Activated CD8-positive, alpha-beta memory T cell treated with anti-CD3 and anti-CD28 coated beads for 4 hours (primary cell): Measurements from ENCODE around the gene HIGD2A.

Experiments used
- DNase-seq, 2 donors: peaks; one replicate each; pipeline ENCODE4 v3.0.0-alpha.2; 2020; ENCODE audit warnings: low read depth in 2 of 2

Gene HIGD2A

GRCh38 chr5:176415952-176416924, 27.7 kb downstream of the HIGD2A start, which contains the start of gene CLTB:
Gene CLTB, minus strand, starts transcription at chr5:176416539. Its CDS starts 176 bp downstream, at chr5:176416363.
- peak; percentile 76 to 81 for DNase-seq

DNA sequence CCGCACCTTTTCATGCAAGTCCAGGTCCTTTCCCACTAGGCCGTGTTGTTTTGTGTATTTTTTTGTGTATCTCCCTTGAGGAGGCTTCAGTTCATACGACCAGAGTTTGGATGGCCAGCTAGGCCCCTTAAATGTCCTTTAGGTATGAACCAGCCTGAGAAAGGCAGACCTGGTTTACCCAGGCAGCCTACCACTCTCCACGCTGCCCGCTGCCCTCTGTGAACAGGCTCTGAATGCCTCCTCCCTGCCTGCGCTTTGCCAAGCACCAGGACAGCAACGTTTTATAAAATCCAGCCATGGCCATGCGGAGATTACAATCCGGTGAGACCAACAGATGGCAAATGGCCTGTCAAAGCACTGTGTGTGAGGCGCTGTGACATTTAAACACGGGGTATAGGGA, 28.4 kb downstream of the HIGD2A start:
- no peak for DNase-seq

- DNase-seq: no peak
Measured at GRCh38 chr5:176418251-176418650, 29.7 kb downstream of the HIGD2A start.

GRCh38 chr5:176420086-176420485, 31.5 kb downstream of the HIGD2A start:
- DNase-seq: no peak

- no peak for DNase-seq
Measured at GRCh38 chr5:176420972-176421544, 32.5 kb downstream of the HIGD2A start.

DNA sequence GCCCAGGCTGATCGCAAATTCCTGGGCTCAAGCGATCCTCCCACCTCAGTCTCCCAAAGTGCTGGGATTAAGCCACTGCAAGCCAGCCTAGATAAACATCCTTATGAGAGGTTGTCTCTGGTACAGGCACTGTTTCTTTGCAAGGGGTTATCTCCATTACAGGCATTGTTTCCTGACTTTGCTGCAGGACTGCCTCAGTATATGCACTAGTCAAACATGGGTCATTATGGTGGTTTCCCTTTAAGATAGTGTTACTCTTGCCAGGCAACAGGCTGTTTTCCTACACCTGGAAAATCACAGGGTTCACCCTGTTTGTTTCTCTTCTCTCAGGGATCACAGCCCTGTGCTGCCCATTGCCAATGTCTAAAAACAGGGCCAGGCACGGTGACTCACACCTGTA, 35.6 kb downstream of the HIGD2A start:
- no peak for DNase-seq

DNA sequence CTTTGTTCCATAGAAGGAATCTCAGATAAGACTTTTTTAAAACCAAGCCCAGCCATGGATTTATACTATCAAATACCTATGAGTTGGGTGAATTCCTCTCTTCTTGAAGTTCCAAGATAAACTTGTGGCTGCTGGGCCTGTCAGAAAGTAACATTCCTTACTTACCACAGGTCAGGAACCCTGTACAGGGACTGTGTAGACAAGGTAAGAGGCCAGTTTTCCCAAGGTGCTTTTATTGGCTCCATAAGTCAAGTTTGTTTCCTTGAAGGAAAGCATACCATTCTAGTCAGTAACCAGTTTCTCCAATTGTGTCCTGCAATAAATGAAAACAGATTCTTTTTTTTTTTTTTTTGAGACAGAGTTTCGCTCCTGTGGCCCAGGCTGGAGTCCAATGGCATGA, 36.6 kb downstream of the HIGD2A start:
- no peak for DNase-seq

DNA sequence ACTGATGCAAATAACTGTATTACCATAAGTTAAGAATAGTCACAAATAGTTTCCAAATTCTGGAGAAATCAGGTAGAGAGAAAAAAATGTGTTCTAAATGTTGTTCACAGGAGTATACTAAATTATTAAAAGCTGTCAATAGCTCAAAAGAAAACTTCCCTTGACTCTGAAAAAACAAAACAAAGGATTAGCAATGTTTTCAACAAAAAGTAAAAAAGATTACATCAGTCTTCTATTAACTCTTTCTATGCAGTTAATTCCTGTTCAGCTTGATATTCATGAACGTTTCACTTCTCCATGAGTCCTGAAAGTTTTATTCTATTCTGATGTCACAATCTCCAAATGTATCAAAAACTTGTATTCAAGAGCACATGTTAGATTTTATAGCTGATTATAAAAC, 37.2 kb downstream of the HIGD2A start:
- no peak for DNase-seq

DNA sequence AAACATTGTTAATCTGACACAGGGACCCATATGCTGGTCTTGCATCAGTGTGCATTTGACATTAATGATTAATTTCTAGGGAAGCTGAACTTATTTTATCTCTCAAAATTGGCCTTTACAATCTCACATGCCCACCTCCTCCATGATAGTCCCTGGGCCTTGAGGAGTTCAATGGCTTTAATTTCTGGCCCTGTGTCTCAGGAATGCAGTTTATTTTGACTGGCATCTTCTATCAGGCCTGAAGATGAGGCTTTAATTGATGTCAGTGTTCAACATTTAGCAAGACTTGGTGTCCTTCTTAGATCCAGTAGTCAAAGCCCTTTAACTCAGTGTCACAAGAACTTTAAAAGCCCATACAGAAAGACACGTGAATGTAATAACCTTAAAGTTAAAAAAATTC, 38.3 kb downstream of the HIGD2A start:
- DNase-seq: no peak

GRCh38 chr5:176427971-176428370, 39.4 kb downstream of the HIGD2A start:
- DNase-seq: no peak

- DNase-seq: no peak
Measured at GRCh38 chr5:176429972-176430371, 41.4 kb downstream of the HIGD2A start.

- DNase-seq: no peak
Measured at GRCh38 chr5:176432707-176433106, 44.2 kb downstream of the HIGD2A start.

DNA sequence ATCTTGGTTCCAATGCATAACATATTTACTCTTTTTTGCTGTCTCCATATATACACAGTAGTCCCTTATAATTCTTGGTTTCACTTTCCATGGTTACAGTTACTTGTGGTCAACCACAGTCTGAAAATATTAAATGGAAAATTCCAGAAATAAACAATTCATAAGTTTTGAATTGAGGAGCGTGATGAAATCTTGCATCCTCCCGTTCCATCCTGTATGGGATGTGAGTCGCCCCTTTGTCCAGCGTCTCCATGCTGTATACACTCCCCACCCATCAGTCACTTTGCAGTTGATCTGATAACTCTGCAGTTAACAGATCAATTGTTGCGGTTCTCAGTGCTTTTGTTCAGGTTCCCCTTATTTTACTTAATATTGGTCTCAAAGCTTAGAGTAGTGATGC, 48.1 kb downstream of the HIGD2A start:
- no peak for DNase-seq

DNA sequence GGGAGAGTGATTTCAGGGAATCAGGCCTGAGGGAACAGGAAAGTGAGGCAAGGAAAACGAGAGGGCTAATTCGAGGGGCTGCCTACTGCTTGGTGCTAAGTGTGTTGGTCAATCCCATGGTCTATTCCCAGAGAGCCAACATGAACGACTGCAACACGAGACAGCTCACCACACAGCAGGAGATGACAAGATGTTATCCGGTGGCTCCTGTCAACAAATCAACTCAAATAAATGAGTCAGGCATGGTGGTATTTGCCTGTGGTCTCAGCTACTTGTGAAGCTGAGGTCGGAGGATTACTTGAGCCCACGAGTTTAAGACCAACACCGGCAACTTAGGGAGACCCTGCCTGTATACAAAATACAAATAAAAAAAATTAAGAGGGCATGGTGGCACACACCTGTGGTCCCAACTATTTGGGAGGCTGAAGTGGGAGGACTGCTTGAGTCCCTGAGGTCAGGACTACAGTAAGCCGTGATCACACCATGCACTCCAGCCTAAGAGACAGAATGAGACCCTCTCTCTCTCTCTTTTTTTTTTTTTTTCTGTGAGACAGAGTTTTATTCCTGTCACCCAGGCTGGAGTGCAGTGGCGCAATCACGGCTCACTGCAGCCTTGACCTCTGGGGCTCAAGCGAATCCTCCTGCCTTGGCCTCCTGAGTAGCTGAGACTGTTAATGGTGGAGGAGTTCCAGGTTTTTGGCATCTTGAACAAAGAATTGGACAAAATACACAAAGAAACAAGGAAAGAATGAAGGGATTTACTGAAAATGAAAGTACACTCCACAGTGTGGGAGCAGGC, 50.6 kb downstream of the HIGD2A start:
- DNase-seq: no peak
